Osteoblast (primary cell): ENCODE data around the gene S100A10. TPM values are rescaled to one million over a fixed set of nuclear protein-coding genes. Genes with fewer than 3 reads are reported as not detected.

Experiments
- DNase-seq: peaks from one replicate; pipeline ENCODE4 v3.0.0; 2011; ENCODE audit warnings: low spot score, mixed read lengths; ENCODE audit not compliant: insufficient read length; ENCODE audit errors: missing footprints
- H2AFZ ChIP-seq: 2 replicates; pipeline ENCODE4 v1.6.0; 2011; ENCODE audit warnings: mild to moderate bottlenecking, low read length
- H3K27ac ChIP-seq: 2 replicates; pipeline ENCODE4 v1.5.1; 2011; ENCODE audit warnings: mild to moderate bottlenecking, low read depth, low read length, moderate library complexity
- H3K27me3 ChIP-seq: 2 replicates; pipeline ENCODE4 v1.6.0; 2012; ENCODE audit warnings: mild to moderate bottlenecking, control low read depth, inconsistent platforms, low read length, moderate library complexity; ENCODE audit not compliant: insufficient read depth
- H3K36me3 ChIP-seq: 2 replicates; pipeline ENCODE4 v1.5.1; 2011; ENCODE audit warnings: mild to moderate bottlenecking, low read length, control low read depth, moderate library complexity; ENCODE audit not compliant: insufficient read depth
- H3K4me1 ChIP-seq: 2 replicates; pipeline ENCODE4 v1.5.1; 2011; ENCODE audit warnings: mild to moderate bottlenecking, low read length, control low read depth, moderate library complexity; ENCODE audit not compliant: insufficient read depth
- H3K4me2 ChIP-seq: 2 replicates; pipeline ENCODE4 v1.6.0; 2011; ENCODE audit warnings: mild to moderate bottlenecking, low read length; ENCODE audit not compliant: insufficient read depth
- H3K4me3 ChIP-seq: fragments of 200-600 bp; sonication (generic); 3 replicates; pipeline ENCODE4 v1.5.1; 2012; ENCODE audit warnings: mild to moderate bottlenecking, low read length, inconsistent platforms; ENCODE audit not compliant: insufficient read depth
- H3K79me2 ChIP-seq: 2 replicates; pipeline ENCODE4 v1.6.0; 2012; ENCODE audit warnings: mild to moderate bottlenecking, low read length, control low read depth, inconsistent platforms; ENCODE audit not compliant: insufficient read depth
- H3K9me3 ChIP-seq: 2 replicates; pipeline ENCODE4 v1.5.1; 2011; ENCODE audit warnings: low read depth, low read length, control low read depth
- H4K20me1 ChIP-seq: 2 replicates; pipeline ENCODE4 v1.6.0; 2012; ENCODE audit warnings: mild to moderate bottlenecking, low read length, control low read depth; ENCODE audit not compliant: insufficient read depth
- total RNA-seq: library from RNA; depleted of rRNA; stranded (reverse); fragments of >200 nt; gene quantifications from 2 replicates; pipeline ENCODE4 v1.2.3, GENCODE V29; 2012
- TF ChIP-seq, protein P1 (sequence below): IDR thresholded peaks from 2 replicates; pipeline ENCODE4 v1.5.1; 2011; ENCODE audit warnings: mild to moderate bottlenecking, low read depth, low read length, moderate library complexity; ENCODE audit errors: extremely low read depth

The S100A10 gene
- total RNA-seq, 1 donor, result 116 TPM

DNA sequence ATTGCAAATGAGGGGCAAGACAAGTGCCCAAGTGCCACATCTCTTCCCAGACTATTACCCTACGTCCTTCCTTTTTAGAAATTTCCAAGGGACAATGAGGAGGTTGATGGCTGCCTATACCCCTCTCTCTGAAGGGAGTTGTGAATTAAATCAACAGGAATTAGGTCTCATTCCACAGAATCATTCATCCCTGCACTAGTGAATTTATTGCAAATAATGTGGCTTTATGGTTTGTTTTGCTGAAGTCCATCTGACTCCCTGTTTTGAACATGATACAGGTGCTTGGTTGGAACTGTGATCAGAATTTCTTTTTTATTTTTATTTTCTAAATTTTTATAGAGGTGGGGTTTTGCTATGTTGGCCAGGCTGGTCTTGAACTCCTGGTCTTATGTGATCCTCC is 50.1 kb downstream of the S100A10 start:
- Histone ChIP-seq H2AFZ (no peak overlapping the region), H4K20me1 (no peaks in the 10 kb centered on the region), H3K79me2 (no peaks in the 10 kb centered on the region), H3K9me3 (no peaks in the 10 kb centered on the region), H3K4me3 (no peak overlapping the region), H3K27ac (no peak overlapping the region), H3K4me2 (no peak overlapping the region), H3K36me3 (no peaks in the 10 kb centered on the region), H3K4me1 (peaks cover 28% of the 10 kb centered on the region), H3K27me3 (no peaks in the 10 kb centered on the region)
- TF ChIP-seq, protein P1, sequence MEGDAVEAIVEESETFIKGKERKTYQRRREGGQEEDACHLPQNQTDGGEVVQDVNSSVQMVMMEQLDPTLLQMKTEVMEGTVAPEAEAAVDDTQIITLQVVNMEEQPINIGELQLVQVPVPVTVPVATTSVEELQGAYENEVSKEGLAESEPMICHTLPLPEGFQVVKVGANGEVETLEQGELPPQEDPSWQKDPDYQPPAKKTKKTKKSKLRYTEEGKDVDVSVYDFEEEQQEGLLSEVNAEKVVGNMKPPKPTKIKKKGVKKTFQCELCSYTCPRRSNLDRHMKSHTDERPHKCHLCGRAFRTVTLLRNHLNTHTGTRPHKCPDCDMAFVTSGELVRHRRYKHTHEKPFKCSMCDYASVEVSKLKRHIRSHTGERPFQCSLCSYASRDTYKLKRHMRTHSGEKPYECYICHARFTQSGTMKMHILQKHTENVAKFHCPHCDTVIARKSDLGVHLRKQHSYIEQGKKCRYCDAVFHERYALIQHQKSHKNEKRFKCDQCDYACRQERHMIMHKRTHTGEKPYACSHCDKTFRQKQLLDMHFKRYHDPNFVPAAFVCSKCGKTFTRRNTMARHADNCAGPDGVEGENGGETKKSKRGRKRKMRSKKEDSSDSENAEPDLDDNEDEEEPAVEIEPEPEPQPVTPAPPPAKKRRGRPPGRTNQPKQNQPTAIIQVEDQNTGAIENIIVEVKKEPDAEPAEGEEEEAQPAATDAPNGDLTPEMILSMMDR, result no peak
- no peak for DNase-seq

DNA sequence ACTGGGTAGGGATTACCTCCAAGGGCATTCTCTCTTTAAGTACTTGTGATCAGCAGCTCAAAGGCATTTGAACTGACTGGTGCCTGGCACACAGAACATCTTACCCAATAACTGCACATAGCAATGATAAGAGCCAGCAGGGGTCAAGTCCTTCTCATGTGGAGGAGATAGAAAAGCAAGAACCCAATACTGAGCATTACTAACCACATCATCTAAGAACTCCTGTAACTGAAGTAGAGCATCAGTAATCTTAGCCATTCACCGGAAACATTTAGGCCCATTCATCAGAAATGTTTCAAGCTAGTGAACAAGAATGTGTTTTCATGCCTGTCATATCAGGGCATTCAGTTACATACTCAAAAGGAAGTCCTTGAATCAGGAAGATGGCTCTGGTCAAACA is 50.8 kb downstream of the S100A10 start:
- H3K4me1 ChIP-seq, result peaks cover 28% of the 10 kb centered on the region
- DNase-seq, result no peak
- no peak overlapping the region for H2AFZ ChIP-seq
- H3K27ac ChIP-seq, result no peak overlapping the region
- H3K4me2 ChIP-seq, result no peak overlapping the region
- H3K27me3 ChIP-seq, result no peaks in the 10 kb centered on the region
- no peaks in the 10 kb centered on the region for H3K36me3 ChIP-seq
- TF ChIP-seq, protein P1, result no peak
- no peaks in the 10 kb centered on the region for H4K20me1 ChIP-seq
- no peak overlapping the region for H3K4me3 ChIP-seq
- H3K79me2 ChIP-seq, result no peaks in the 10 kb centered on the region
- no peaks in the 10 kb centered on the region for H3K9me3 ChIP-seq

DNA sequence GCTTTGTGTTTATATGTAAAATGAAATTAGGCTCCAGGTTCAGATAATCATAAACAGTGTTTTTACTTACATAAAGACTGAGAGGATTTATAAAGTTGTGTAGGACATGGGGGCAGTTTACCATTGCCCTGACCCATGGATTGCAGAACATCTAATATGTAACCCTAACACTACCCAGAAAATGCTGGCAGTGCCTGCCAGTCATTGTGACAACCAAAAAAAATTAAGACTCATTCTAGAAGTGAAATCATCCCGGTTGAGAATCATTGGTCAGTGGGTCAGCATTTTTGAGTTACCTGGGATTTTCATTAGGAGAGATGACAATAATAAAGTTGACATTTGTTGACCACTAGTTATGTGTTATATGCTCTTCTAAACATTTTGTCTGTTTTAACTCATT is 53.1 kb downstream of the S100A10 start:
- Histone ChIP-seq H3K36me3 (no peaks in the 10 kb centered on the region), H3K4me2 (no peak overlapping the region), H3K9me3 (no peaks in the 10 kb centered on the region), H3K79me2 (no peaks in the 10 kb centered on the region), H2AFZ (no peak overlapping the region), H3K27me3 (no peaks in the 10 kb centered on the region), H4K20me1 (no peaks in the 10 kb centered on the region), H3K4me1 (peaks cover 20% of the 10 kb centered on the region), H3K4me3 (no peak overlapping the region), H3K27ac (peak overlapping the region; percentile 75)
- TF ChIP-seq, protein P1, result no peak
- no peak for DNase-seq

DNA sequence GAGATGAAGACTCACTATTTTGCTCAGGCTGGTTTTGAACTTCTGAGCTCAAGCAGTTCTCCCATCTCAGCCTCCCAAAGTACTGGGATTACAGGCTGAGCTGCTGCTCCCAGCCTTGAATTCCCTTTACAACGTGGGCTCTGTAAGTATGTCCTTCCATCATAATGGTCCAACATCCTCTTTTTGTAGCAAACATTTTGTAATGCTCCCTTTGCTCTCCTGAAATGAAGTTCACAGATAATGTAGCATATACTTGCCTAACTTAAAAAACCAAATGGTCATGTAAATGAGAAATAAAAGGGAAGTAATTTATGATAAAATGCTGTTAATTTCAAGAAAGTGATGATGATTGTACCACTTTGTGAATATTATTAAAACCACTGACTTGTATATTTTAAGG is 53.9 kb downstream of the S100A10 start:
- Histone ChIP-seq H3K79me2 (no peaks in the 10 kb centered on the region), H3K27me3 (no peaks in the 10 kb centered on the region), H3K4me1 (peaks cover 16% of the 10 kb centered on the region), H3K27ac (no peak overlapping the region), H3K4me3 (no peak overlapping the region), H4K20me1 (no peaks in the 10 kb centered on the region), H3K4me2 (no peak overlapping the region), H3K9me3 (no peaks in the 10 kb centered on the region), H3K36me3 (no peaks in the 10 kb centered on the region), H2AFZ (no peak overlapping the region)
- TF ChIP-seq, protein P1, result no peak
- no peak for DNase-seq
